Measurements from ENCODE around the gene SOX5.
"Not testable (repeated sequence)": the region's sequence is repeated elsewhere in the genome, so short reads cannot be mapped to it uniquely, and the experiment has no call there.

Gene SOX5

GRCh38 chr12:23888396-23889068 lies 60.9 kb downstream of the SOX5 start:
- TF ChIP-seq ZNF274 (IDR thresholded peaks at IDR 0.05; ENCODE audit: low read depth, low read length): no peak
- no peak overlapping the region for H3K4me3 ChIP-seq (ENCODE audit: low read length)

DNA sequence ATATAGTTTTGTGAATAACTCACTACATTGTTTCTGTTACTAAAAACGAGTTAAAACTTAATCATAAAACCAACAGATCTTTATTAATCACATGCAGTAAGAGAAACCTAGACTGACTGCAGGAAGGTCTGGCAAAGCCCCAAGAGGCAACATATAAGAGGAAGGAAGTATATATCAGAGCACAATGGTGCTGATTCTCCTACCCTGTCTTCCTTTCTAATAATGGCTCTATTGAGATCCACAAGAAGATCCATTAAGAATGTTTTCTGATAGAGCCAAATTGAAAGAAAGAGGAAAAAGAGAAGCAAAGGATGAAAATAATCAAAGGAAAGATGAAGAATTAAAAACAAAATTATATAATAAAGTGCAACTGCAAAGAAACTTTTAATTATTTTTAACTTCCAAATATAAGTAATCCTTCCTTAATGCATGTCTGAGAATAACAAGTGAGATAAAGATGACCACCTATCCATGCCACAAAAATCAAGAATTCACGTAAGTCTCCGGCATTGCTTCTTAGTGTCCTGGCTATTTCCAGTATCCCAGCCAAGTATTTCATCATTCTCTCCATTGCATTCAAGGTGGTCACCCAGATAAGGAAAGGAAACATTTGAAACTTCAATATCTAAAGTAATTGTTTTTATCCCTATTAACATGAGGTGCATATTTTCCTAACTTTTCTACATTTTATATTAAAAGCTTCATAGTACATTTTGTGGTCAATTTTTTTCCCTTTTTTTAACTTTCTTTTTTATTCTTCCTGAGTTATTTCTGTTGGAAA lies 62.2 kb downstream of the SOX5 start:
- H3K4me3 ChIP-seq (ENCODE audit: low read length): no peak overlapping the region
- TF ChIP-seq ZNF274 (IDR thresholded peaks at IDR 0.05; ENCODE audit: low read depth, low read length): no peak

GRCh38 chr12:23885394-23885793 lies 64.1 kb downstream of the SOX5 start:
- no peak overlapping the region for H3K4me3 ChIP-seq (ENCODE audit: low read length)

DNA sequence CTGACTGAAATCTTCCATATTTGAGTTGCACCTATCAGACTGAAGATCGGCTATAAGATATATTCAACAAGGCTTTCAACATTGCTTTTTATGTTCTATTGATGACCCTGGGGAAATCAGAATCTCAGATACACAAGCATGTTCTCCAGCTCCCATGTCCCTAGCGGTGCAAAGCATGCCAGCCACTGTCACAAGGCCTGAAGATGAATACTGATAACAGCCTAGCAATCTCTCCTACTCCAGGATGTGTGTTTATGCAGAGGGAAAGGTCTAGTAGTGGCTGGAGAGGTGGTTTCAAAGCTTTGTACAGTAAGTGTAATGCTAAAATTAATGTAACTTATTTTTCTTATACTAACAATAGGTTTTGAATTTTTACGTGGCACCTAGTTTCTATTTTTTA lies 64.6 kb downstream of the SOX5 start:
- no peak overlapping the region for H3K4me3 ChIP-seq (ENCODE audit: low read length)
- TF ChIP-seq ZNF274 (IDR thresholded peaks at IDR 0.05; ENCODE audit: low read depth, low read length): no peak

More at GRCh38 chr12:23885394-23885793, 64.1 kb downstream of the SOX5 start:
- no peak for TF ChIP-seq ZNF274 (IDR thresholded peaks at IDR 0.05; ENCODE audit: low read depth, low read length)

GRCh38 chr12:23880988-23881387 lies 68.5 kb downstream of the SOX5 start:
- no peak for TF ChIP-seq ZNF274 (IDR thresholded peaks at IDR 0.05; ENCODE audit: low read depth, low read length)

GRCh38 chr12:23876618-23877017 lies 72.9 kb downstream of the SOX5 start:
- not testable (repeated sequence) for H3K4me3 ChIP-seq (ENCODE audit: low read length)

More at GRCh38 chr12:23880988-23881387, 68.5 kb downstream of the SOX5 start:
- no peak overlapping the region for H3K4me3 ChIP-seq (ENCODE audit: low read length)

- TF ChIP-seq ZNF274 (IDR thresholded peaks at IDR 0.05; ENCODE audit: low read depth, low read length): no peak
- no peak overlapping the region for H3K4me3 ChIP-seq (ENCODE audit: low read length)
These were observed 81.7 kb downstream of the SOX5 start for GRCh38 chr12:23867794-23868193.

- no peak overlapping the region for H3K4me3 ChIP-seq (ENCODE audit: low read length)
- no peak for TF ChIP-seq ZNF274 (IDR thresholded peaks at IDR 0.05; ENCODE audit: low read depth, low read length)
These were observed 86.8 kb downstream of the SOX5 start for GRCh38 chr12:23862701-23863100.

GRCh38 chr12:23860019-23860418 lies 89.5 kb downstream of the SOX5 start:
- H3K4me3 ChIP-seq (ENCODE audit: low read length): no peak overlapping the region
- no peak for TF ChIP-seq ZNF274 (IDR thresholded peaks at IDR 0.05; ENCODE audit: low read depth, low read length)

- no peak overlapping the region for H3K4me3 ChIP-seq (ENCODE audit: low read length)
- TF ChIP-seq ZNF274 (IDR thresholded peaks at IDR 0.05; ENCODE audit: low read depth, low read length): no peak
These were observed 92.3 kb downstream of the SOX5 start for GRCh38 chr12:23857178-23857577.

- TF ChIP-seq ZNF274 (IDR thresholded peaks at IDR 0.05; ENCODE audit: low read depth, low read length): no peak
- no peak overlapping the region for H3K4me3 ChIP-seq (ENCODE audit: low read length)
These were observed 93.7 kb downstream of the SOX5 start for GRCh38 chr12:23855813-23856212.

DNA sequence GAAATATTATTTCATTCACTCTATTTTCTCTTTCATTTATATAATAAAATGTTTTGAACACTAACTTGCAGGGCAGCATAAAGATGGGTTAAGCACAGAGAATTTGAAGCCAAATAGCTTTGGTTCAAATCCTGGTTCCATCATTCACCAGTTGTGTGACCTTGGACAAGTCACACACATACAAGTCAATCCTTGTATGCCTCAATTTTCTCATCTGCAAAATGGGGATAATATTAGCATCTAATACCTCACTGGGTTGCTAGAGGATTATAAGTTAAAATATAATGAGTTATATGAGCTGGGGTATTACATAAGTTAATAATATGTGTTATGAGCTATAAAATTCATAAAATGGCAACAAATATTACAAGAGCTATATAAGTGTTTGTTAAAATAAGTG lies 94.9 kb downstream of the SOX5 start:
- H3K4me3 ChIP-seq (ENCODE audit: low read length): no peak overlapping the region
- TF ChIP-seq ZNF274 (IDR thresholded peaks at IDR 0.05; ENCODE audit: low read depth, low read length): no peak

GRCh38 chr12:23853640-23854039 lies 95.8 kb downstream of the SOX5 start:
- H3K4me3 ChIP-seq (ENCODE audit: low read length): no peak overlapping the region
- no peak for TF ChIP-seq ZNF274 (IDR thresholded peaks at IDR 0.05; ENCODE audit: low read depth, low read length)

GRCh38 chr12:23851602-23852001 lies 97.9 kb downstream of the SOX5 start:
- H3K4me3 ChIP-seq (ENCODE audit: low read length): no peak overlapping the region
- TF ChIP-seq ZNF274 (IDR thresholded peaks at IDR 0.05; ENCODE audit: low read depth, low read length): no peak

- no peak for TF ChIP-seq ZNF274 (IDR thresholded peaks at IDR 0.05; ENCODE audit: low read depth, low read length)
- no peak overlapping the region for H3K4me3 ChIP-seq (ENCODE audit: low read length)
These were observed 101.6 kb downstream of the SOX5 start for GRCh38 chr12:23847857-23848256.
